Neuronal stem cell (in vitro differentiated cells): ENCODE data around the gene PSMA7.

Experiments
- DNase-seq: peaks from one replicate; pipeline ENCODE4 v3.0.0-alpha.2; 2013; ENCODE audit warnings: low spot score
- H2AFZ ChIP-seq: one replicate; pipeline ENCODE4 v1.6.1; 2013; ENCODE audit warnings: mild to moderate bottlenecking, low read length, inconsistent platforms
- H2AK5ac ChIP-seq: 2 replicates; pipeline ENCODE4 v1.6.1; 2013; ENCODE audit warnings: low read depth, mild to moderate bottlenecking, inconsistent platforms, low read length, moderate library complexity, mixed read lengths
- H2BK120ac ChIP-seq: 2 replicates; pipeline ENCODE4 v1.6.1; 2013; ENCODE audit warnings: low read depth, mild to moderate bottlenecking, inconsistent platforms, low read length, moderate library complexity, mixed read lengths
- H2BK12ac ChIP-seq: one replicate; pipeline ENCODE4 v1.6.1; 2013; ENCODE audit warnings: low read length, inconsistent platforms
- H2BK15ac ChIP-seq: 2 replicates; pipeline ENCODE4 v1.6.1; 2013; ENCODE audit warnings: mild to moderate bottlenecking, low read length, inconsistent platforms, mixed read lengths
- H2BK5ac ChIP-seq: one replicate; pipeline ENCODE4 v1.6.1; 2013; ENCODE audit warnings: inconsistent platforms, mild to moderate bottlenecking, low read length, moderate library complexity
- H3K14ac ChIP-seq: one replicate; pipeline ENCODE4 v1.6.1; 2013; ENCODE audit warnings: low read length, inconsistent platforms
- H3K18ac ChIP-seq: 2 replicates; pipeline ENCODE4 v1.6.1; 2013; ENCODE audit warnings: low read length, inconsistent platforms
- H3K23ac ChIP-seq: 2 replicates; pipeline ENCODE4 v1.6.1; 2013; ENCODE audit warnings: low read depth, mild to moderate bottlenecking, mixed read lengths, low read length, inconsistent platforms; ENCODE audit not compliant: poor library complexity
- H3K27ac ChIP-seq: replicated peaks from 3 replicates; pipeline ENCODE4 v1.5.1; 2013; ENCODE audit warnings: low read length, inconsistent platforms
- H3K27me3 ChIP-seq, 3 experiments: 2 replicates each; pipeline ENCODE4 v1.6.1; 2013; ENCODE audit warnings: low read length in 3 of 3, mild to moderate bottlenecking in 2 of 3, inconsistent platforms in 1 of 3, low read depth in 1 of 3, mixed read lengths in 1 of 3, moderate library complexity in 1 of 3; ENCODE audit not compliant: control insufficient read depth in 3 of 3, insufficient read depth in 3 of 3
- H3K36me3 ChIP-seq, 2 donors: replicated peaks in 1 of 2; 2 replicates each; pipeline ENCODE4 v1.6.1; 2013; ENCODE audit warnings: low read length in 2 of 2; ENCODE audit not compliant: control insufficient read depth in 2 of 2, insufficient read depth in 2 of 2
- H3K4ac ChIP-seq: 2 replicates; pipeline ENCODE4 v1.6.1; 2013; ENCODE audit warnings: inconsistent platforms, mild to moderate bottlenecking, low read length, moderate library complexity
- H3K4me1 ChIP-seq, 2 donors: 1 replicate in 1 of 2; 2 replicates in 1 of 2; pipeline ENCODE4 v1.6.1; 2013; ENCODE audit warnings: low read length in 2 of 2, low read depth in 1 of 2; ENCODE audit not compliant: control insufficient read depth in 2 of 2, insufficient read depth in 1 of 2
- H3K4me2 ChIP-seq: one replicate; pipeline ENCODE4 v1.6.1; 2013; ENCODE audit warnings: mild to moderate bottlenecking, low read length, inconsistent platforms; ENCODE audit not compliant: insufficient read depth, poor library complexity, severe bottlenecking
- H3K4me3 ChIP-seq, 2 donors: 2 replicates each; pipeline ENCODE4 v1.5.1; 2013; ENCODE audit warnings: low read length in 2 of 2, mild to moderate bottlenecking in 2 of 2, inconsistent platforms in 1 of 2, moderate library complexity in 1 of 2
- H3K79me1 ChIP-seq: one replicate; pipeline ENCODE4 v1.6.1; 2013; ENCODE audit warnings: low read depth, mild to moderate bottlenecking, inconsistent platforms, low read length, moderate library complexity
- H3K9ac ChIP-seq: one replicate; pipeline ENCODE4 v1.6.1; 2013; ENCODE audit warnings: mild to moderate bottlenecking, low read depth, low read length, inconsistent platforms; ENCODE audit not compliant: poor library complexity
- H3K9me3 ChIP-seq, 2 donors: replicated peaks in 1 of 2; 2 replicates each; pipeline versions ENCODE3 to v1.6.1; 2013; ENCODE audit warnings: low read length in 2 of 2, mild to moderate bottlenecking in 2 of 2, inconsistent platforms in 1 of 2, low read depth in 1 of 2, mixed read lengths in 1 of 2, moderate library complexity in 1 of 2; ENCODE audit not compliant: control insufficient read depth in 2 of 2, insufficient read depth in 1 of 2
- H4K8ac ChIP-seq: one replicate; pipeline ENCODE4 v1.6.1; 2013; ENCODE audit warnings: low read depth, mild to moderate bottlenecking, inconsistent platforms, low read length, moderate library complexity
- H4K91ac ChIP-seq: one replicate; pipeline ENCODE4 v1.6.1; 2013; ENCODE audit warnings: low read length, low read depth, mild to moderate bottlenecking, inconsistent platforms; ENCODE audit not compliant: poor library complexity
- WGBS, 2 donors: extraction: QIAGEN DNeasy Blood & Tissue Kit; methylation state at CpG; one replicate each; pipeline ENCODE4 v1.1.7; 2013; ENCODE audit warnings: missing lambda C conversion rate in 2 of 2, mixed read lengths in 1 of 2; ENCODE audit not compliant: insufficient read length in 2 of 2, insufficient replicate concordance in 1 of 2; ENCODE audit errors: extremely low coverage in 2 of 2; 5-methylcytosine and 5-hydroxymethylcytosine counted together

Gene PSMA7

GRCh38 chr20:62174870-62175624 is 31.9 kb upstream of the PSMA7 start:
- Histone ChIP-seq H2AFZ (no peak overlapping the region), H3K79me1 (peaks cover 3% of the 10 kb centered on the region), H3K4me1 (no peaks in the 10 kb centered on the region), H2BK12ac (no peak overlapping the region), H3K36me3 (peaks cover 31 to 73% of the 10 kb centered on the region in 2 donors), H3K4me2 (no peak overlapping the region), H3K23ac (no peak overlapping the region), H3K18ac (no peak overlapping the region), H4K8ac (no peak overlapping the region), H2BK120ac (no peak overlapping the region), H3K27ac (no peak overlapping the region), H4K91ac (no peak overlapping the region), H3K4ac (no peak overlapping the region), H2BK5ac (no peak overlapping the region), H3K27me3 (no peaks in the 10 kb centered on the region), H3K9ac (no peak overlapping the region), H3K4me3 (no peak overlapping the region), H3K9me3 (no peaks in the 10 kb centered on the region), H3K14ac (no peak overlapping the region), H2AK5ac (no peak overlapping the region), H2BK15ac (no peak overlapping the region)
- no peak for DNase-seq
- no CpG with 5 or more reads among the region's 26 CpGs for WGBS, 2 donors

- Histone ChIP-seq H2BK120ac (no peak overlapping the region), H2BK15ac (no peak overlapping the region), H3K9ac (no peak overlapping the region), H3K4me2 (no peak overlapping the region), H3K18ac (no peak overlapping the region), H2BK5ac (no peak overlapping the region), H3K4me3 (no peak overlapping the region), H3K4ac (no peak overlapping the region), H3K4me1 (no peaks in the 10 kb centered on the region), H4K91ac (no peak overlapping the region), H3K36me3 (peaks cover 30 to 72% of the 10 kb centered on the region in 2 donors), H3K27ac (no peak overlapping the region), H4K8ac (no peak overlapping the region), H3K9me3 (no peaks in the 10 kb centered on the region), H2AFZ (no peak overlapping the region), H2BK12ac (no peak overlapping the region), H2AK5ac (no peak overlapping the region), H3K14ac (no peak overlapping the region), H3K27me3 (no peaks in the 10 kb centered on the region), H3K79me1 (peaks cover 3% of the 10 kb centered on the region), H3K23ac (no peak overlapping the region)
- no peak for DNase-seq
- WGBS, 2 donors = 100% methylated on average over 1 of the region's 28 CpGs; no CpG with 5 or more reads in 1 of the 2 donors
Observed at GRCh38 chr20:62174021-62174804, 31.0 kb upstream of the PSMA7 start.

- Histone ChIP-seq H2AK5ac (no peak overlapping the region), H2BK12ac (no peak overlapping the region), H3K4ac (no peak overlapping the region), H2BK120ac (no peak overlapping the region), H3K23ac (no peak overlapping the region), H3K27me3 (no peaks in the 10 kb centered on the region), H2BK5ac (no peak overlapping the region), H3K27ac (no peak overlapping the region), H3K14ac (no peak overlapping the region), H3K18ac (no peak overlapping the region), H4K91ac (no peak overlapping the region), H4K8ac (no peak overlapping the region), H3K36me3 (peaks cover 35 to 79% of the 10 kb centered on the region in 2 donors), H3K4me2 (no peak overlapping the region), H2BK15ac (no peak overlapping the region), H2AFZ (no peak overlapping the region), H3K9me3 (no peaks in the 10 kb centered on the region), H3K4me1 (no peaks in the 10 kb centered on the region), H3K9ac (no peak overlapping the region), H3K4me3 (no peak overlapping the region), H3K79me1 (peaks cover 7% of the 10 kb centered on the region)
- WGBS, 2 donors = no CpG with 5 or more reads among the region's 18 CpGs
- no peak for DNase-seq
Observed at GRCh38 chr20:62172666-62173065, 29.5 kb upstream of the PSMA7 start.

GRCh38 chr20:62171245-62171644 is 28.1 kb upstream of the PSMA7 start:
- peaks cover 35 to 73% of the 10 kb centered on the region in 2 donors for H3K36me3 ChIP-seq
- no peak overlapping the region for H3K4me3 ChIP-seq
- H3K18ac ChIP-seq = no peak overlapping the region
- no peaks in the 10 kb centered on the region for H3K27me3 ChIP-seq
- H2BK12ac ChIP-seq = no peak overlapping the region
- no peak overlapping the region for H4K91ac ChIP-seq
- H3K23ac ChIP-seq = no peak overlapping the region
- H2BK5ac ChIP-seq = no peak overlapping the region
- H3K4ac ChIP-seq = no peak overlapping the region
- no peak overlapping the region for H3K14ac ChIP-seq
- H2AFZ ChIP-seq = no peak overlapping the region
- no peak overlapping the region for H4K8ac ChIP-seq
- no CpG with 5 or more reads among the region's 8 CpGs for WGBS, 2 donors
- no peaks in the 10 kb centered on the region for H3K4me1 ChIP-seq
- no peak overlapping the region for H3K27ac ChIP-seq
- H3K4me2 ChIP-seq = no peak overlapping the region
- no peak overlapping the region for H2BK15ac ChIP-seq
- no peak for DNase-seq
- no peak overlapping the region for H3K9ac ChIP-seq
- H3K9me3 ChIP-seq = no peaks in the 10 kb centered on the region
- peaks cover 7% of the 10 kb centered on the region for H3K79me1 ChIP-seq
- H2BK120ac ChIP-seq = no peak overlapping the region
- H2AK5ac ChIP-seq = no peak overlapping the region
